MM.1S (cell line): ENCODE measurements around the gene SERP1.

Experiments used
- DNase-seq: peaks from one replicate; pipeline ENCODE4 v3.0.0-alpha.2; 2015
- H2AFZ ChIP-seq: fragments of 300-600 bp; sonication (generic); 2 replicates; pipeline ENCODE4 v1.6.0; 2016; ENCODE audit warnings: antibody characterized with exemption, low read length
- H3F3A ChIP-seq: fragments of 300-600 bp; sonication (generic); 2 replicates; pipeline ENCODE4 v1.6.1; 2016; ENCODE audit warnings: mild to moderate bottlenecking, antibody characterized with exemption, low read length, moderate library complexity, mixed read lengths; ENCODE audit not compliant: insufficient read depth
- H3K27ac ChIP-seq: fragments of 300-600 bp; sonication (generic); 2 replicates; pipeline ENCODE4 v1.5.1; 2016; ENCODE audit warnings: mild to moderate bottlenecking, low read length
- H3K27me3 ChIP-seq: fragments of 300-600 bp; sonication (generic); replicated peaks from 2 replicates; pipeline ENCODE4 v1.6.0; 2016; ENCODE audit warnings: low read length; ENCODE audit not compliant: insufficient read depth
- H3K36me3 ChIP-seq: fragments of 300-600 bp; sonication (generic); replicated peaks from 2 replicates; pipeline ENCODE4 v1.6.1; 2016; ENCODE audit warnings: mild to moderate bottlenecking, low read length, mixed read lengths; ENCODE audit not compliant: insufficient read depth
- H3K4me1 ChIP-seq: fragments of 300-600 bp; sonication (generic); 2 replicates; pipeline ENCODE4 v1.6.1; 2016; ENCODE audit warnings: low read length, mixed read lengths
- H3K4me2 ChIP-seq: fragments of 300-600 bp; sonication (generic); 2 replicates; pipeline ENCODE4 v1.6.0; 2016; ENCODE audit warnings: low read depth, low read length
- H3K4me3 ChIP-seq: fragments of 300-600 bp; sonication (generic); 2 replicates; pipeline ENCODE4 v1.5.1; 2016; ENCODE audit warnings: low read length, mixed read lengths
- H3K79me2 ChIP-seq: fragments of 300-600 bp; sonication (generic); 2 replicates; pipeline ENCODE4 v1.6.1; 2016; ENCODE audit warnings: mixed run types, low read length, mixed read lengths
- H3K9ac ChIP-seq: fragments of 300-600 bp; sonication (generic); 2 replicates; pipeline ENCODE4 v1.6.1; 2016; ENCODE audit warnings: low read length, mixed read lengths
- H3K9me2 ChIP-seq: fragments of 300-600 bp; sonication (generic); replicated peaks from 2 replicates; pipeline ENCODE4 v1.6.1; 2016; ENCODE audit warnings: mild to moderate bottlenecking, low read length, mixed read lengths; ENCODE audit not compliant: insufficient read depth
- H3K9me3 ChIP-seq: fragments of 300-600 bp; sonication (generic); replicated peaks from 2 replicates; pipeline ENCODE4 v1.6.1; 2016; ENCODE audit warnings: mild to moderate bottlenecking, low read length, mixed read lengths; ENCODE audit not compliant: insufficient read depth
- H4K20me1 ChIP-seq: fragments of 300-600 bp; sonication (generic); 2 replicates; pipeline ENCODE4 v1.6.1; 2016; ENCODE audit warnings: mild to moderate bottlenecking, low read length, moderate library complexity, mixed read lengths; ENCODE audit not compliant: insufficient read depth
- EZH2 ChIP-seq: fragments of 300-600 bp; sonication (generic); optimal IDR thresholded peaks from 2 replicates; pipeline ENCODE3; 2017; ENCODE audit warnings: low read depth, mild to moderate bottlenecking, antibody characterized with exemption, low read length, mixed read lengths
- EZH2phosphoT487 ChIP-seq: fragments of 300-600 bp; sonication (generic); IDR thresholded peaks from 2 replicates; pipeline ENCODE4 v1.6.1; 2018; ENCODE audit warnings: antibody characterized with exemption, low read length
- TF ChIP-seq, protein P1 (sequence below): fragments of 300-600 bp; sonication (generic); IDR thresholded peaks from 2 replicates; pipeline ENCODE4 v1.5.1; 2016; ENCODE audit warnings: antibody characterized with exemption, low read length, mixed read lengths

Gene SERP1

GRCh38 chr3:150577855-150578254, 31.6 kb upstream of the SERP1 start:
- H3K9ac ChIP-seq: no peak overlapping the region
- peaks cover 71% of the 10 kb centered on the region for H3K79me2 ChIP-seq
- H3K4me1 ChIP-seq: peaks cover 16% of the 10 kb centered on the region; the same call in 1 of the 2 replicates
- H2AFZ ChIP-seq: no peak overlapping the region
- no peak for DNase-seq
- peaks cover 24% of the 10 kb centered on the region for H3K36me3 ChIP-seq
- H4K20me1 ChIP-seq: no peaks in the 10 kb centered on the region
- H3K27ac ChIP-seq: no peak overlapping the region
- no peak overlapping the region for H3K4me2 ChIP-seq
- TF ChIP-seq EZH2: no peak
- TF ChIP-seq, protein P1, sequence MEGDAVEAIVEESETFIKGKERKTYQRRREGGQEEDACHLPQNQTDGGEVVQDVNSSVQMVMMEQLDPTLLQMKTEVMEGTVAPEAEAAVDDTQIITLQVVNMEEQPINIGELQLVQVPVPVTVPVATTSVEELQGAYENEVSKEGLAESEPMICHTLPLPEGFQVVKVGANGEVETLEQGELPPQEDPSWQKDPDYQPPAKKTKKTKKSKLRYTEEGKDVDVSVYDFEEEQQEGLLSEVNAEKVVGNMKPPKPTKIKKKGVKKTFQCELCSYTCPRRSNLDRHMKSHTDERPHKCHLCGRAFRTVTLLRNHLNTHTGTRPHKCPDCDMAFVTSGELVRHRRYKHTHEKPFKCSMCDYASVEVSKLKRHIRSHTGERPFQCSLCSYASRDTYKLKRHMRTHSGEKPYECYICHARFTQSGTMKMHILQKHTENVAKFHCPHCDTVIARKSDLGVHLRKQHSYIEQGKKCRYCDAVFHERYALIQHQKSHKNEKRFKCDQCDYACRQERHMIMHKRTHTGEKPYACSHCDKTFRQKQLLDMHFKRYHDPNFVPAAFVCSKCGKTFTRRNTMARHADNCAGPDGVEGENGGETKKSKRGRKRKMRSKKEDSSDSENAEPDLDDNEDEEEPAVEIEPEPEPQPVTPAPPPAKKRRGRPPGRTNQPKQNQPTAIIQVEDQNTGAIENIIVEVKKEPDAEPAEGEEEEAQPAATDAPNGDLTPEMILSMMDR: no peak
- TF ChIP-seq EZH2phosphoT487: no peak
- H3F3A ChIP-seq: peaks cover 16% of the 10 kb centered on the region
- no peak overlapping the region for H3K4me3 ChIP-seq
- H3K9me3 ChIP-seq: no peaks in the 10 kb centered on the region
- H3K27me3 ChIP-seq: no peaks in the 10 kb centered on the region
- H3K9me2 ChIP-seq: no peaks in the 10 kb centered on the region

DNA sequence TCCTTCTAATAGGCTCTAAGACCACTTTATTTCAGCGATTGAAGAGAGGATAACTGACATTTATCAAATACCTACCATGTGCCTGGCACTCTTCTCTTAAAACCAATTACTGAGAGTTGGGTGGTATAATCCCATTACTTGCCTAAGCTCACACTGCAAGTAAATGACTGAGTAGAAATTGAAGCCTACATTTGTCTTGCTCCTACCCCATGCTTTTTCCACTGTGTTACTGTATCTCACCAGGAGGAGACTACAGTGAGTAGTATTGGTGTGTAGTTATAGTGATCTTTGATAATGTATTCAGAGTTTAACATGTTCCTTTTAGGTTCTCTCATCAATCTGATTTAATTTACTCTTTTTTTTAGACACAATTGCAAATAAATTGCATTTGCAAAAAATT, 21.0 kb upstream of the SERP1 start:
- H3K4me1 ChIP-seq: no peaks in the 10 kb centered on the region

DNA sequence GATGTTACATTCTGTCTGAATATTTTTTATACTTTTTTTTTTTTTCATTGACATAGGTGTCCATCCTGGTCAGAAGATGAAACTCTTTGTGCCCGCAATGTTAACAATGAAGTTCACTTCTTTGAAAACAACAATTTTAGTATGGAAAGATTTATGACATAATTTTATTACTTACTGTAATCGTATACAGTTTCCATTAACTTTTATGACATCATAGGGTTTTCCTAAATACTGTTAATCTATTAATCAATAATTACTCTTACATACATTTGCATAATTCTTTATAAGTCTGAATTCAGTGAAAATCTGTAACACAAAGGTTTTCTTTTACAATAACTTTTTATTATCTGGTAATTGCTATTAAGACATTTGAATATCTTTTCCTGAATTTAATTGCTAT, 17.9 kb upstream of the SERP1 start:
- Histone ChIP-seq H3K36me3 (peaks cover 20% of the 10 kb centered on the region; the same call in 1 of the 2 replicates), H3K27me3 (no peaks in the 10 kb centered on the region), H3K9me2 (no peaks in the 10 kb centered on the region), H3K9me3 (no peaks in the 10 kb centered on the region), H3K4me2 (no peak overlapping the region), H3K4me1 (no peaks in the 10 kb centered on the region), H3K79me2 (peaks cover 27% of the 10 kb centered on the region), H3K27ac (no peak overlapping the region), H3F3A (no peaks in the 10 kb centered on the region), H3K9ac (no peak overlapping the region), H3K4me3 (no peak overlapping the region), H4K20me1 (no peaks in the 10 kb centered on the region), H2AFZ (no peak overlapping the region)
- DNase-seq: no peak
- TF ChIP-seq EZH2 (no peak), EZH2phosphoT487 (no peak)

More for the DNA sequence above, 21.0 kb upstream of the SERP1 start:
- H3K9me2 ChIP-seq: no peaks in the 10 kb centered on the region
- H2AFZ ChIP-seq: no peak overlapping the region
- no peak overlapping the region for H3K27ac ChIP-seq
- H3K27me3 ChIP-seq: no peaks in the 10 kb centered on the region
- no peak overlapping the region for H3K4me2 ChIP-seq
- peaks cover 12% of the 10 kb centered on the region for H3K79me2 ChIP-seq
- no peak overlapping the region for H3K4me3 ChIP-seq
- H3F3A ChIP-seq: no peaks in the 10 kb centered on the region; the same call in 1 of the 2 replicates
- no peaks in the 10 kb centered on the region for H3K9me3 ChIP-seq
- no peak overlapping the region for H3K9ac ChIP-seq
- no peaks in the 10 kb centered on the region for H4K20me1 ChIP-seq
- no peak for TF ChIP-seq EZH2phosphoT487
- no peak for TF ChIP-seq EZH2
- TF ChIP-seq, protein P1: no peak
- no peak for DNase-seq
- peaks cover 22% of the 10 kb centered on the region; the same call in 1 of the 2 replicates for H3K36me3 ChIP-seq

- no peak overlapping the region for H2AFZ ChIP-seq
- H3K36me3 ChIP-seq: peaks cover 10% of the 10 kb centered on the region
- no peaks in the 10 kb centered on the region for H4K20me1 ChIP-seq
- H3K27ac ChIP-seq: no peak overlapping the region
- H3F3A ChIP-seq: no peaks in the 10 kb centered on the region
- peaks cover 82% of the 10 kb centered on the region for H3K79me2 ChIP-seq
- no peak overlapping the region for H3K4me3 ChIP-seq
- DNase-seq: no peak
- H3K4me2 ChIP-seq: no peak overlapping the region
- no peak overlapping the region for H3K9ac ChIP-seq
- no peaks in the 10 kb centered on the region for H3K9me2 ChIP-seq
- H3K27me3 ChIP-seq: no peaks in the 10 kb centered on the region
- no peak for TF ChIP-seq EZH2
- no peak for TF ChIP-seq EZH2phosphoT487
- TF ChIP-seq, protein P1: no peak
- no peaks in the 10 kb centered on the region for H3K9me3 ChIP-seq
- no peaks in the 10 kb centered on the region for H3K4me1 ChIP-seq
Observed at GRCh38 chr3:150557725-150558124, 11.4 kb upstream of the SERP1 start.
